ENCODE measurements around the gene E2F4.

Gene E2F4

DNA sequence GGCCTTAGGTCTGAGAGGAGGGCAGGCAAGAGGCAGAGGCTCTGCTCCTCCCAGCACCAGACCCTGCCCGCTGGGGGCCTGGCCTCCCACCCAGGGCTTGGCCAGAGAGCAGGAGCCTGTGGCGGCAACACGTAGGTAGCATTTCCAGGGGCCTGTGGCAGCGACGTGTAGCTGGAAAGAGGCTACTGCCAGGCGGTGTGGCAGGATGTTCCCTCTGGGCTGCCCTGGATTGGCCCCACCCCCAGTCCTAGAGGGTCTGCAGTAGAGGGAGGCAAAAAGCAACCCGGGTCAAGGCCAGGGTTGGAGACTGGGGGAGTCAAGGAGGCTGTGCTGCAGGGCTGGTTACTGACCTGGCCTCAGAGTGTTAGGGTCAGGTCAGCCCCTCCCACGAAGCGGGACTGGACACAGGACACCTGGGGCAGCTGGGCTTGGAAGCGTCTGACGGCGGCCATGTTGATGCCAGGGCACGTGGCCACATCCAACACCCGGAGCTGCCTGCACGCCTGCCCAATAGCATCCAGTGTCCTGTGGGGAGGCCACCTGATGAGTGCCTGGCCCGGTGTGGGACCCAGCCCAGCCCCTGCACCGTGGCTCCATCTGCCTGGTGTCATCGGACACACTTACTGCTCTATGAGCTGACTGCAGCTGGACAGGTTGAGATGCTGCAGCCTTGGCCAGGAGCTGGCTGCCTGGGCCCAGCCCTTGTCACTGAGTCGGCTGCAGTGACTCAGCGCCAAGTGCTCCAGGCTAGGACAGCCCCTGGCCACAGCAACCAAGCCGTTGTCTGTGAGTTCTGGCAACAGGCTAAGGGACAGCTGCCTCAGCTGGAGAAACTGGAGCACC is 15.5 kb downstream of the E2F4 start:
- Mint-ChIP-seq H3K9me3 (no peaks in the 10 kb centered on the region), H3K36me3 (peaks cover 12% of the 10 kb centered on the region), H3K27me3 (peaks cover 3% of the 10 kb centered on the region), H3K27ac (no peak overlapping the region), H3K4me3 (no peak overlapping the region), H3K4me1 (no peaks in the 10 kb centered on the region)
- CTCF ChIA-PET = interaction anchor here (1.1 to 1.7 kb wide), 2 partner anchors 9 to 19 kb away, joined by 5 read pairs; partner anchors contain the start of gene TMEM208
- no peak for DNase-seq

DNA sequence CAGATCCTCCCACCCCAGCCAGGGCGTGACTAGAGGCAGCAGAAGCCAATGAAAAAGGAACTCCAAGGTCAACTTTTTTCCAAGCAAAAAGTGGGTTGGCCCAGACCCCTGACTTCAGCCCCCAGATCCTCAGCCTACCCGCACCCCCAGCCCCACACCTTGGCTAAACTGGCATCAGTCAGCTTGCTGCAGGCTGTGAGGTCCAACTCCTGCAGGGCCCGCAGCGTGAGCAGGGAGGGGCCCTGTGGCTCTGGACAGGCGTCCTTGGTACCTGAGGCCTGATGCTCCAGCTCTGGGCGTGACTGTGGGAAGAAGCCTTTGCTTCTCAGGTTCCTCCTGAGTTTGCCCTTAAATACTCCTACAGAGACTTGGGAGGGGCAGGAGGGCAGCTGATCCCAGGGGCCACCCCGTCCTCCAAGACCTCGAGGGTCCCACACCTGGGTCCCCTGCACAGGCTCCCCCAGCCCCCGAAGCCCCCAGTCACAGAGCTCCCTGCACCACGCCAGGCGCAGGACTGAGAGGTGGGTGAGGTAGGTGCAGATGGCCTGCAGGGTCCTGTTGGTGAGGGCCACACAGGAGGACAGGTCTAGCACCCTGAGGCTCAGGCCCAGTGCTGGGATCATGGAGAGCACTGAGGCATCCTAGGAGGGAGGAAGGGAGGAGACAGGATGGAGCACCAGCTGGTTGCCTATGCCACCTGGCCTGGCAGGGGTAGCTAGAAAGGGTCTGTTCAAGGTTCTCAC is 16.4 kb downstream of the E2F4 start:
- Mint-ChIP-seq H3K4me1 (no peaks in the 10 kb centered on the region), H3K4me3 (no peak overlapping the region), H3K36me3 (peaks cover 8% of the 10 kb centered on the region), H3K9me3 (no peaks in the 10 kb centered on the region), H3K27me3 (peaks cover 3% of the 10 kb centered on the region), H3K27ac (no peak overlapping the region)
- DNase-seq = no peak
- CTCF ChIA-PET = interaction anchor here (1.0 to 1.7 kb wide), 4 partner anchors 10 to 261 kb away, joined by 3 to 5 read pairs (median 4); partner anchors contain the start of gene TMEM208

DNA sequence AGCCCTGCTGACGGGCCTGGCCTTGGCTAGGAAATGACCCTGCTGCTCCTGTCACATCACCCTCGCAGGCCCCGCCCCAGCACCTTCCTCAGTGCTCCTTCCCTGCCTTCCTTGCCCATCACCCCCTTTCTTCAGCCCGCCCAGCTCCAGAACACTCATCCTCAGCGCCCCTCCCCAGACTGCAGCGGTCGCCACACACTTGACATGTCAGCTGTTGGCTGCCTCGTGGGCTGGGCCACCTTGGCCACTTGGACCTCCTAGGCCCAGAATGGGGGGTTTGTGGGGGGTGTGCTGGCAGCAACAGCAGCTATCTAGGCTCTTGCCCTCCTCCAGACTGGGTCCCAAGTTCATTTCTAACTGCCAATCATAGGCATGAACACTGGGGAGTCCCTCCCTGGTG is 17.6 kb downstream of the E2F4 start:
- Mint-ChIP-seq H3K4me1 (no peaks in the 10 kb centered on the region), H3K36me3 (peaks cover 4% of the 10 kb centered on the region), H3K4me3 (no peak overlapping the region), H3K27ac (no peak overlapping the region), H3K9me3 (no peaks in the 10 kb centered on the region), H3K27me3 (peaks cover 3% of the 10 kb centered on the region)
- no peak for DNase-seq
- CTCF ChIA-PET = interaction anchor here (1.3 to 1.7 kb wide), 2 partner anchors 17 to 262 kb away, joined by 4 to 5 read pairs; partner anchors contain the start of gene TMEM208

DNA sequence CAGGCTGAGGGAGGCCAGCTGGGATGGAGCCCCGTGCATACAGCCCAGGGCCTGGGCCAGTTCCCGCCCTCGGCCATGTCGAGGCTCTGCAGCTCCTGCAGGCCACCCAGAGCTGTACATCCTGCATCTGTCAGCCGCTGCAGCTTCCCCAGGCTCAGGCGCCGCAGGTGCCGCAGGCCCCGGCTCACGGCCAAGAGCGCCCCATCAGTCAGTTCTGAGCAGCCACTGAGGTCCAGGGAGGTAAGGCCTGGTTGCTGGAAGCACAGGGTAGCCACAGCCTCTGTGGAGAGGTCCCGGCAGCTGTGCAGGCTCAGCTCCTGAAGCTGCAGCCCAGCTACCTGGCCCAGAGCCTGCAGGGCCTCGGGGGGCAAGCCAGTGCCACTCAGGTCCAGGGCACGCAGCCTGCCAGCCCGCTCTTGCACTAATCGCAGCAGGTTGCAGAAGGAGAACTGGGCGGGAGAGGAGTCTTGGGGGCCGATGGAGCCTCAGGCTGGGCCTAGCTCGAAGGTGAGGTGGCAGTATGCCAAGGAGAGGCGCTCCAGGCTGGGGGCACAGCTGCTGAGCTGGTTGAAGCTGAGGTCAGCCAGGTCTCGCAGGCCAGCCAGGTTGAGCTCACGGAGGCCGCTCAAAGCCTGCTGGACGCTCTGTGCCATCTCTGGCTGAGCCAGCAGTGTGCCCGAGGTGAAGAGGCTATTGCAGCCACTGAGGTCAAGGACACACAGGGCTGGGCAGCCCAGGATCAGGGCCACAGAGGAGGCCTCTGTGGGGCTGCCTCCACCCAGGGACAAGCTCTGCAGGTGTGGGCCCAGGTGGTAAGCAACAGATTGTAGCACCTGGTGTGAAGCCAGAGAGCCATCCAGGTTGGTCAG is 18.3 kb downstream of the E2F4 start:
- CTCF ChIA-PET = no interaction called here
- Mint-ChIP-seq H3K27ac (no peak overlapping the region), H3K4me3 (no peak overlapping the region), H3K9me3 (no peaks in the 10 kb centered on the region), H3K4me1 (no peaks in the 10 kb centered on the region), H3K27me3 (peaks cover 3% of the 10 kb centered on the region), H3K36me3 (peaks cover 4% of the 10 kb centered on the region)
- no peak for DNase-seq

DNA sequence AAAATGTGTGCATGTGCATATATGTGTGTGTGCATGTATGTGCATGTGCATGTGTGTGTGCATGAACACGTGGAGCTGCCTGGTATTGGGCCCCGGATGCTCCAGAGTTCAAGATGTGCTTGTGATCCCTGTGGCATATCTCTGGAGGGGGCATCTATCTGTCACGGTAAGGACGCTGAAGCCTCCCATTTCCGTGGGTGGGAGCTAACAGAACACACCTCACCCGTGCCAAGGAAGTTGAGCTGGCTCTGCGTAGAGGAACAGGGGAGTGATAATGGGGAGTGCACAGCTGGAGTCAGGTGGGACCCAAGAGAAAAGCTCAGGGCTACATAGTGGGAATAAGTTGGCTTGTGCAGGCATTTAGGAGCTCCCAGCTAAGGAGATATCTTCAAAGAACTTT is 19.7 kb downstream of the E2F4 start:
- peaks cover 8% of the 10 kb centered on the region for H3K27me3 Mint-ChIP-seq
- DNase-seq = no peak
- no peak overlapping the region for H3K4me3 Mint-ChIP-seq
- CTCF ChIA-PET = interaction anchor here (1.5 kb wide), 1 partner anchor 9 kb away, joined by 3 read pairs; no protein-coding TSS in a partner anchor
- no peaks in the 10 kb centered on the region for H3K9me3 Mint-ChIP-seq
- peaks cover 3% of the 10 kb centered on the region for H3K4me1 Mint-ChIP-seq
- no peak overlapping the region for H3K27ac Mint-ChIP-seq
- no peaks in the 10 kb centered on the region for H3K36me3 Mint-ChIP-seq

DNA sequence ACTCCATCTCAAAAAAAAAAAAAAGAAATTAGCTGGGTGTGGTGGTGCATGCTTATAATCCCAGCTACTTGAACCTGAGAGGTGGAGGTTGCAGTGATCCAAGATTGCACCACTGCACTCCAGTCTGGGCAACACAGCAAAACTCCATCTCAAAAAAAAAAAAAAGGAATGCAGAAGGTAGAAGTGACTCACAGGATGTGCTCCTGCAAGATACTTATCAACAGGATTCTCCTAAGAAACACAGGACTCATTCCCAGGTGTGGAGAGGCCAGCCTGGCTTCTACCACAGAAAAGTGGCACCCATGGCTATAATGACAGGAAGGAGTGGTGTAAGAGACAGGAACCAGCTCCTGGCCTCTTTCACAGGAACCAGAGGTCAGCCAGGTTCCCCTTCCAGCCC is 20.8 kb downstream of the E2F4 start:
- Mint-ChIP-seq H3K27ac (no peak overlapping the region), H3K27me3 (peaks cover 8% of the 10 kb centered on the region), H3K4me3 (no peak overlapping the region), H3K9me3 (no peaks in the 10 kb centered on the region), H3K4me1 (peaks cover 12% of the 10 kb centered on the region), H3K36me3 (no peaks in the 10 kb centered on the region)
- DNase-seq = no peak
- CTCF ChIA-PET = interaction anchor here (1.7 kb wide), 1 partner anchor 14 kb away, joined by 4 read pairs; the partner anchor contains the start of gene TMEM208

DNA sequence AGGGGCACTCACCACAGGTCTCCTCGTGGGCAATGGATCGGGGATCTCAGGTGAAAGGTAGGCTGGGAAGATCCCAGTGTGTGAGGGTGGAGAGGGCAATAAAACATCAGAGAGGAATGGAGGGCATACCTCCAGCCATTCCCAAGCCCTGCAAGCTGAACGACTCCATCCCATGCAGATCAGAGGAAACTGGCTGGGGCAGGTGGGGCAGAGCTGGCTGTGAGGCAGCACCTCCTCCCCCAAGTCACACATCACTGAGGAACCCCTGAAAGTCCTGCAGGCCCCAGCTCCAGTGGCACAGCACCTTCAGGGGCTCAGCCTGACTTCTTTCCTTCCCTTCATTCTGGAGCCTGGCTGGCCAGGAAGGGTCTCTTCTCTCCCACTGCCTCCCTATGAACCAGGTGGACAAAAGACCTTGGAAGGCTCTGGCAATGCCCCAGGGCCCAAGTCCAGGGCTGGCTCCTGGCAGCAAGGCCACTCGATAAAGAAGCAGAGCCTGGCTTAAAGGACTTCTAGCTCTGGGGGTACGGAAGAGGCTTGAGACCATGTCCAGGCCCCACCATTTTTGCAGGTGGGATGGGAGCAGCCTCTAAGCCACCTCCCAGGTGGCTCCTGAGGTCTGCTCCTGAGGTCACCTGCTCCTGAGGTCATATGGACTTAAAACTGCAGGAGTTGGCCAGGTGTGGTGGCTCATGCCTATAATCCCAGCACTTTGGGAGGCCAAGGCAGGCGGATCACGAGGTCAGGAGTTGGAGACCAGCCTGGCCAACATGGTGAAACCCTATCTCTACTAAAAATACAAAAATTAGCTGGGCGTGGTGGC is 21.5 kb downstream of the E2F4 start:
- CTCF ChIA-PET = interaction anchor here (1.7 kb wide), 1 partner anchor 13 kb away, joined by 4 read pairs; the partner anchor contains the start of gene TMEM208
- Mint-ChIP-seq H3K27me3 (peaks cover 8% of the 10 kb centered on the region), H3K36me3 (no peaks in the 10 kb centered on the region), H3K27ac (no peak overlapping the region), H3K4me1 (peaks cover 13% of the 10 kb centered on the region), H3K9me3 (no peaks in the 10 kb centered on the region), H3K4me3 (no peak overlapping the region)
- DNase-seq = no peak

DNA sequence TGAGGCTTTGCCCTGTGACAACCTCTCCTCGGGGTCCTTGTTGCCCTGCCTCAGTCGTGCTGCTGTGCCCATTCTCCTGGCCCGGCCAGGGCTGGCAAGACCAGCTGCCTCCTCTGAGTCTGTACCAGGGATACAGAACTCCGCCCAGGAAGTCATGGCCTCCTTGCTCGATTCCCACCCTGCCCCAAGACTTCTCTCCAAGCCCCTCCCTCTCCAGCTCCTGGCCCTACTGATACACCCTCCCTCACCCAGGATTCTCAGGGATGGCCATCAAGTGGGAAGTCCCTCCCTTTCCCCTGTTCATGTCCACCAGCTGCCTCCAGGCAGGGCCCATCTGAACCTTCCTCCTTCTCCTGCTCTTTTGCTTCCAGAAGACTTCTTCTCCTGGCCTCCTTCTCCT is 23.8 kb downstream of the E2F4 start:
- H3K9me3 Mint-ChIP-seq = no peaks in the 10 kb centered on the region

DNA sequence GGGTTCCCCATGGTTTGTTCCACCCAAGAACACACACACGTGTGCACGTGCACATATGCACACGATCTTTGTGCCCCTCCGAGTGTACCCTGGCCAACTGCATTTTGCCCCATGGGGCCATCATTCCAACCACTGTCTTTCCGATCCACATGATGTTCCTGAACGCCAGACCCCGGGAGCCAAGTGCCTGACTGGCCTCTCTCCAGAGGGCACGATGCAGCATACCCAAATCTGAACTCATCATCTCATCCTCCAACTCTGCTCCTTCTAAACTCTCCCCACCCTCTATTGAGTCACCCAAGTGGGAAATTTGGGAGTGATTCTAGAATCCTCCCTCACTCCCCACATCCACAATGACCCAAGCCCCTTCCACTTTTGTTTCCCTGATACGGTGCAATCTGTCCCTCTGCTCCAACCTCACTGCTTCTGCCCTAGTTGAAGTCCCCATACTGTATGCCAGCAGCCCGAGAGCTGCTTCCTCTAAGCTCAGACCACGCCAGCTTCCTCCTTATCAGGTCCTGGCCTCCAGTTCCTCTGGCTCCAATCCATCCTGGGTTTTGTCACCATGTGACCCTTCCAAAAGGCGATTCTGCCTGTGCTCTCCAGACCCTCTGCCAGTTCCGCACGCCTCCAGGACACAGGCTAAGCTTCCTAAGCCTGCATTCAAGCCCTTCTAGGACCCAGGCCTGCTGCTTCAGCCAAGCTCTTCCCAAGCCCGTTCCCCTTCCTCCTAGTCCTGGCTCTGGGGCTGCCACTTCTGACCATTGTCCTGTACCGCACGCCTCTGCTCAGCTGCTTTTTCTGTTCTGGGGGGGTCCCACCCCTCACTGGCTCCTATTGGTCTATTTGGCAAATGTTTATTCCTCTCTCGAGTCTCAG is 24.9 kb downstream of the E2F4 start:
- Mint-ChIP-seq H3K27me3 (peaks cover 4% of the 10 kb centered on the region), H3K4me3 (no peak overlapping the region), H3K4me1 (peaks cover 13% of the 10 kb centered on the region), H3K9me3 (no peaks in the 10 kb centered on the region), H3K36me3 (no peaks in the 10 kb centered on the region), H3K27ac (peak overlapping the region; percentile 43)
- no peak for DNase-seq
- CTCF ChIA-PET = no interaction called here

More for the DNA sequence above, 23.8 kb downstream of the E2F4 start:
- Mint-ChIP-seq H3K36me3 (no peaks in the 10 kb centered on the region), H3K4me3 (no peak overlapping the region), H3K27ac (no peak overlapping the region), H3K4me1 (peaks cover 13% of the 10 kb centered on the region), H3K27me3 (peaks cover 8% of the 10 kb centered on the region)
- CTCF ChIA-PET = no interaction called here
- no peak for DNase-seq

DNA sequence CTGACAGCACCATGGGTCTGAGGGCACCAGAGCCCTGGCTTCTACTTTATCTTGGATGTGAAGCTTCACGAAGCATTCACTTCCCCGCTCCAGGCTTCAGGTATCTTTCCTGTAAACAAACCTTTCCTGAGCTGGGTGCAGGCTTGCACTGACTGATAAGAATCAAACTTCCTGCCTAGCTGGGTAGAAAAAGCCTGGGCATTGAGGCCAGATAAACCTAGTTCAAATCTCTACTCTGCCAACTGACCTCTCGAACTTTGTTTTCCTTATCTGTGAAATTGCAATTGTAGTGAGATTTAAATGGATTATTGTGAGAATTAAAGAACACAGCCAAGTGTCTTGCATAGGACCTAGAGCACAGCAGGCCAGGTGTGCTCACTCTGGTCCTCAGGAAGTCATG is 32.0 kb downstream of the E2F4 start:
- DNase-seq = no peak
- Mint-ChIP-seq H3K27ac (peak overlapping the region; percentile 6), H3K27me3 (no peaks in the 10 kb centered on the region), H3K4me3 (no peak overlapping the region), H3K4me1 (peaks cover 55% of the 10 kb centered on the region), H3K9me3 (no peaks in the 10 kb centered on the region), H3K36me3 (peaks cover 7% of the 10 kb centered on the region)
- CTCF ChIA-PET = interaction anchor here (1.2 to 2.0 kb wide), 3 partner anchors 20 to 31 kb away, joined by 4 to 6 read pairs (median 4); no protein-coding TSS in a partner anchor

DNA sequence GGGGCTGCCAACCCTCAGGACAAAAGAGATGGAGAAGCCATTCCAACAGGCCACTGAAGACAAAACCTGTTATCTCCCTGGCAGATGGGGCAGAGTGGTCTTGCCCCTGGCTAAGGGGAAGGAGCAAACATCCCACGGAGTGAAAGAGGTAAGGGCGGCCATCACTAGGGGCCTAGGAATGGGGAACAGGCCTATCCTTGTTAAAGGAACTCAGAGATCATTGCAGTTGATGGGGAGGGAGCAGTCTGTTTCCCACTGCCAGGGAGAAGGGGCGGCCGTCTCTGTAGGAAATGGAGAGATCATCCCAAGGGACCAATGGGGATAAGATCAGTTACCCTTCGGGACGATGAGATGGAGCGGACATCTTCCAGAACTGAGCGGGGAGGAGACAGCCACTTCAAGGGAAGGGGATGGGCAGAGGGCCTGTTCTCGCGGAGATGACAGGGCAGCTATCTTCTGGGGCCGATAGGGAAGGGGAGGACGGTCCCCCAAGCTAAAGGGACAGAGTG is 34.4 kb downstream of the E2F4 start:
- DNase-seq = no peak
- no peaks in the 10 kb centered on the region for H3K9me3 Mint-ChIP-seq
- no peaks in the 10 kb centered on the region for H3K27me3 Mint-ChIP-seq
- peak overlapping the region; percentile 92 for H3K27ac Mint-ChIP-seq
- peaks cover 15% of the 10 kb centered on the region for H3K36me3 Mint-ChIP-seq
- H3K4me1 Mint-ChIP-seq = peaks cover 55% of the 10 kb centered on the region
- peak overlapping the region; percentile 97 for H3K4me3 Mint-ChIP-seq
- CTCF ChIA-PET = interaction anchor here (0.6 to 3.7 kb wide), 10 partner anchors 13 to 261 kb away, joined by 3 to 34 read pairs (median 4); partner anchors contain the start of gene FHOD1

Measured in activated naive CD4-positive, alpha-beta T cell treated with anti-CD3 and anti-CD28 coated beads, Interleukin-2, amount 10 ng/mL, durations not matched to agents 7 days and 5 days (primary cell).